COLO668 (cell line): Measurements from ENCODE around the gene LAMB2.

Source experiments
- DNase-seq: peaks from one replicate; lab custom pipeline; 2025; ENCODE audit not compliant: unreplicated experiment; lab: John Stamatoyannopoulos, UW

LAMB2 gene

DNA sequence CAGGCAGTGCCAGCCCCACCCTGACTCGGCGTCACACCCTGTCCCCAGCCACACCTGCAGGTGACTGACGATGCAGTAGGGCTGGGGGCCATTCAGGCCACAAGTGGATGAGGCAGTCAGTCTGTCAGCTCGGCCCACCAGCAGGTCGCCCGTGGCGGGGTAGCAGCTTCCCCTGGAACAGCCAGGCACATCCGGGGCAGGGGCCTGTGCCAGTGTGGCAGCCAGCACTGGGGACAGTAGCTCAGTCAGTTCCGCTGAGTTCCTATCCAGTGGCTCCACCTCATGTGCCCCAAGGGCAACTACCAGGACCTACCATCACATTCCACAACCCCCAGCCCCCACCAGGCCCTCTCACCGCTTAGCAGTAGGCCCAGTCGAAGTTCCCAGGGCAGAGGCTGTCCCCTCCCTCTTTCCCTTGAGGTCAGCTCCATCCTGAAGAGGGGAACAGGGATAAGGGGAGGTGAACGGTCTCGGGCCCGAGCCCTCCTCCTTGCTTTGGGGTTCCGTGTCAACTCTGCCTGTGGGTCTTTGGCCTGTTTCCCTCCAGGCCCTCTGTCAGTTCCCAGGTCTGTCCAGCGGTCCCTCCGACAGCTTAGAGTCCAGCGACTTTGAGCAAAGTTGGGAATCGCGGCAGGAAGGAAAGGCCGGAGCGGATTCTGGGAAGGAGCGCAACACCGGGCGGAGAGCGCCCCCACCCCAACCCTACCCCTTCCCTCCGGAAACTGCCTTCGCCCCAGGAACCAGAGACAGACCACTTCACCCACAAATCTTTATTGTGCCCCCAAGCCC, at the start of gene LAMB2:
LAMB2 (minus strand) TSS at position 614 of the 789 bp plus-strand sequence; CDS start at position 431, 183 bp downstream.
- peak; percentile 29 for DNase-seq

DNA sequence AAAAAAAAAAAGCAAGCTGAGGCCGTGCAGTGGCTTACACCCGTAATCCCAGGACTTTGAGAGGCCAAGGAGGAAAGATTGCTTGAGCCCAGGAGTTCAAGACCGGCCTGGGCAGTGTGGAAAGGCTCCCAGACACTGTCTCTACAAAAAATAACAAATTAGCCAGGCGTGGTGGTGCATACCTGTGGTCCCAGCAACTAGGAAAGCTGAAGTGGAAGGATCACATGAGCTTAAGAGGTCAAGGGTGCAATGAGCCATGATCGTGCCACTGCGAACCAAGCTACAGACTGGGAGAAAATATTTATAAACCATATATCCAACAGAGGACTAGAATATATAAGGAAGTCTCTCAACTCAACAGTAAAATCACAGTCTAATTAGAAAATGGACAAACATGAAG, 48.5 kb upstream of the LAMB2 start:
- no peak for DNase-seq

DNA sequence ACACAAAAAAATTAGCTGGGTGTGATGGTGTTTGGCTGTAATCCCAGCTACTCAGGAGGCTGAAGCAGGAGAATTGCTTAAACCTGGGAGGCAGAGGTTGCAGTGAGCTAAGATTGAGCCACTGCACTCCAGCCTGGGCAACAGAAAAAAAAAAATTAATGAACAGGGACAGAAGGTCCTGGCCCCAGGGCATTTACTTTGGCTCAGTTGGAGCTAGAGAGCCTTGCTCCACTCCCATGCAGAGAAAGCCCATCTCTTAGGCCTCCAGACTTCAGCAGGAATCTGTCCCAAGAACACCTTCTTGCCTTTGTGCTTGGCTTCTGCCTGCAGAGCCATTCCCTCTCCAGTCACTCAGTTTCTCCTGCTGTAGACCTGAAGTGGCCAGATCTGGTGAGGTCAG, 47.3 kb upstream of the LAMB2 start:
- DNase-seq: no peak

DNA sequence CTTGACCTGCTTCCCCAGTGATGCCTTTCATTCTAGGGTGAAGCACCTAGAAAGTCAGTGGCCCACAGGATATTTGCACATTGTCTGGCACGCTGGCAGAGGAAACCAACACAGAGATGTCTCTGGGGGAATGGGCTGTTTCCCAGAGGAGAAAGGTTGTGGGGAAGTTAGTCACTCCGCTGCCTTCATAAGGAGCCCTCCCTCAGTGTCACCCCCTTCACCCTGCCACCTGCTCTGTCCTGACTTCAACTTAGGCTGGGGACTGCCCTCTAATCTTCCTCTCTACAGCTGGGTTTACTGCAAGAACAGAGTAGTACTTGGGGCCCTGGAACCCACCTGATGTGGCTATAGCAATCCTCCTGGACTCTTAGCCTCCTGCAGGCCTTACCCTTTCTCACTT, 44.2 kb upstream of the LAMB2 start:
- no peak for DNase-seq

DNA sequence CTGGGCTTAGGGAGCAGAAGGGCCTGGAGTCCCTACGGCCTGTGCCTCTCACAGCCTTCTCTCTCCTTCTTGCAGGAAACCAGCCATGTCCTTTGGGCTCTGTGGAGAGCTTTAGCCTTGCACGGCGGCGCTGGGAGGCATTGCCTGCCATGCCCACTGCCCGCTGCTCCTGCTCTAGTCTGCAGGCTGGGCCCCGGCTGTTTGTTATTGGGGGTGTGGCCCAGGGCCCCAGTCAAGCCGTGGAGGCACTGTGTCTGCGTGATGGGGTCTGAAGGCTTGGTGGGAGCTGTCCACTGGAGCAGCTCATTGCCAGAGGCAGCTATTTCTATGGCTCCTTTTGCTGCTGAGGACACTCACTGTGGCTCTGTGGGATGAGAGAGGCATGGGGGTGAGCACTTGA, 42.7 kb upstream of the LAMB2 start:
- no peak for DNase-seq

DNA sequence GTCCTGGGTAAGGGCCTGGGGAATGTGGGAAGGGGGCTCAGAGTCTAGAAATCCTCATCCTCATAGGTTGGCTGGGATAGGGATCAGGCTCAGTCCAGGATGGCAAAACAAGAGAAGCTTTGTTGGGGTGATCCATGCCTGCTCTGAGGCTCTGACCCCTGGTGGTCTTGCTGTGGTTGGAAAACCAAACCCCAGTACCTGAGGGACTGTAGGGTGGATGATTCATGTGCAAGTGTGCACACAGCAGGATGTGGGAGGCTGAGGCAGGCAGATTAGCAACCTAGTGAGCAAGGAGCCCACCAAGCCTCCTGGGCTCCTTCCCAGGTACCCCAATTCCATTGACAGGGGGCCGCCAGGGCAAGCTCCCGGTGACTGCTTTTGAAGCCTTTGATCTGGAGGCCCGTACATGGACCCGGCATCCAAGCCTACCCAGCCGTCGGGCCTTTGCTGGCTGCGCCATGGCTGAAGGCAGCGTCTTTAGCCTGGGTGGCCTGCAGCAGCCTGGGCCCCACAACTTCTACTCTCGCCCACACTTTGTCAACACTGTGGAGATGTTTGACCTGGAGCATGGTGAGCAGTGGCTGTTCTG, 41.6 kb upstream of the LAMB2 start:
- DNase-seq: no peak

DNA sequence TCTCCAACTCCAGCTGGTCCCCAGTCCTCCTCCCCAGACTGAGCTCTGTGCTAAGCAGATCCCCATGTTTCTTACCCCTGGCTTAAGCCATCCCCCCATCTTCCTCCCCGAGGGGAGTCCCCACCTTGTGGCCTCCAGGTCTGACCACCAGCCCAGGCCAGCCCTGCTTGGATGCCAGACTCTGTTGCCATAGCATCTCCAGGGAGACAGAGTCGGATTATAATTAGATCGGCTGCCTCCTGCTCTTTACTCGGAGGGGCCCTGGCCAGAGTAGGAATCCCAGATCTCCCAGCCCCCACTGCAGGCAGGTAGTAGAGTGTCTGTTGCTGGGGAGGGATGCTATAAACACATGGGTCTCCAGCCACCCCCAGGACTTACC, 40.9 kb upstream of the LAMB2 start:
- DNase-seq: peak; percentile 3

DNA sequence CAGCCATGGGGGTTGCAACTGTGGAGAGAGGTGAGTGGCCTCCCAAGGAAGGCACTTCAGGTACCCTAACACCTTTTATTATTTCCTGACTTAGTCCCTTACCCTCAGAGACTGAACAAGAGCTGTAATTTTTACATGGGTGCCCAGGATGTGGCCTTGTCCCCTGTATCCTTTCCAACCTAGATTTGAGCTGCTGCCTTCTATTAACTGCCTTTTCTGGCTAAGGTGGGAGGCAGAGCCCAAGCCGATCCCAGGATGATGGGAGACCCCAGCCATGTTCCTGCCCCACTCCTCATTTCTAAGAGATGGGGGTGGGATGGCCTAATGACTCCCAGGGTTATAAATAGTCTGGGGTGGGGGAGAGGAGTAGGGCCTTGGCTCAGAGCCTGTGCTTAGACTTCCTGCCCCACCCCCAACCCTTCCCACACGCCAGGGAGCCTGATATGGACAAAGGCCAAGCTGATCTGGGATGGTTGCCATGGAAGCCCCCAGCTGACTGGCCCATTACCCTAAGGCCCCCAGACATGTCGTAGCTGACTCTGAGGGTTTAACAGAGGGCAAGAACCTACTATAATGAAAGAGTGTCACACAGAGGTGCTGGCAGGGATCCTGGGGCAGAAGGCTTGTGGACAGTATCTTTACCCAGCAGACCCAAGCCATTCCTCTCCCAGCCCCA, 40.4 kb upstream of the LAMB2 start:
- peak; percentile 21 for DNase-seq

DNA sequence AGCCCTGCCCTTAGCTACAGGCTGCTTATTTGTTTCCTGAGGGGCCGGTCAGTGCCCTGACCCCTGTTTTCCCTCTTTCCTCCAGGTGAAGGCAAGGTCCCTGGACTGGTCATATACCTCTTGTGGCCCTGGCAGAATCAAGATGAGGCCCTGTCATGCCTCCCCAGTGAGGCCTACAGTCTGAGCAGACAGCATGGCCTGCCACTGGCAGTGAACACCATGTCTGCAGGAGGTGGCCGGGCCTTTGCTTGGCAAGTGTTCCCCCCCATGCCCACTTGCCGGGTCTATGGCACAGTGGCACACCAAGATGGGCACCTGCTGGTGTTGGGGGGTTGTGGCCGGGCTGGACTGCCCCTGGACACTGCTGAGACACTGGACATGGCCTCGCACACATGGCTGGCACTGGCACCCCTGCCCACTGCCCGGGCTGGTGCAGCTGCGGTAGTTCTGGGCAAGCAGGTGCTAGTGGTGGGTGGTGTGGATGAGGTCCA, 39.7 kb upstream of the LAMB2 start:
- no peak for DNase-seq

DNA sequence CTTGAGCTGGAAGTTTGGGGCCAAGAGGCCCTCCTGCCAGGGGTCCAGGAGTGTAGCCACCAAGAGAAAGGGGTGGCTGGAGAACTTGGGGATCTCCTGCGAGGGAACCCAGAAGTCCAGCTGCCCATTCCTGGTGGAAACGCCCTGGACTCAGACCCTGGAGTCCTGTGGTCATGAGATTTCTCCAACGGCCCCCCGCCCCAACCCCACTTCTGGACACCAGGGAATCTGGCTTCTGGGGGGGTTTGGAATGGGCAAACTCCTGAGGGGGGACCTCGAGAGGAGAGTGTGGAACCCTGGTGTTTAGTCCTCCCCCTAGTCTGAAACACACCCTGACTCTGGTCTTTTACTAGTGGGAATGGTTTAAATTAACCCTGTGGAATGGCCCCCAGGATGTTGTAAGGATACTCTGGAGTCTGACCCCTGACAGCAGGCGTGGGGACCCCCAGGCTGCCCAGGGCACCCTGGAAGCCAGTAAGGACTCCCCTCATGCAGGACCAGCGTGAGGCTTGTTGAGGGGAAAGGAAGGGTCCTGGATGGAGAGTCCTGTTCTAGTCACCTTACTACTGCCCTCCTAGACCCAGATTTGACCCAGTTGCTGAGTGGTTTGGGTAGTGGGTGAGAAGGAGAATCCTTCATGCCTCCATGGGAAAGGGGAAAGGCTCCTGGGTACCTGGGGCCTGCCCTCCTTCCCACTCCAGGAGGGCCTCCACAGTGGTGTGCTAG, 39.1 kb upstream of the LAMB2 start:
- no peak for DNase-seq

DNA sequence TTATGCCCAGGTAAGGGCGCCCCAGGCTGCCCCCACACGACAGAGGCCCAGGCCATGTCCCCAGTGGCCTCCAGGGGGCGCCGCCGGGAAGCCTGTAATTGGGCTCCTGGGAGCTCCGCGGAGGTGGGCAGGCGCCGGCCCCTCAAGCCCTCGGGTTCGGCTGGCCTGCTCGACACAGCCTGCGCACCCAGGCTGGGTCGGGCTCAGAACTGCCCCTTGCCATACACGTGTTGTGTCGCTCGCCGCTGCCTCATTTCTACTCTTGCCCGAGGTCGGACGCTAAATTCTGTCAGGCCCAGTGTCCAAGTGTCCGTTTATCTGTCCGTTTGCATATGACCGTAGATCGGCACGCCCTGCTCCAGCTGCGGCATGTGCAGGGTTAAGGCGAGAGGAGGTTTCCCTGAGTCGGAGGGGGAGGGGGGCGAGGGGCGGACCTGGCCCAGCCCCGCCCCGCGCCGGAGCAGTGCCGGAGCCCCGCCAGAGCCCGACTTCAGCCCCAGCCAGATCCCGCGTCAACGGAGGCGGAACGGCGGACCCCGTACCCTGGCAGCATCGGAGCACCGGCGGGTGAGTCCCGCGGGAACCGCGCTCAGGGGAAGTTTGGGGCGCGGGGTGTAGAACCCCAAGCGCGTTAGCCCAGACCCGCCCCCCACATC, 38.4 kb upstream of the LAMB2 start, which contains the start of gene KLHDC8B:
KLHDC8B (plus strand) TSS at position 480 of the 656 bp plus-strand sequence. CDS start 1,172 bp downstream, outside the sequence.
- DNase-seq: peak; percentile 60

DNA sequence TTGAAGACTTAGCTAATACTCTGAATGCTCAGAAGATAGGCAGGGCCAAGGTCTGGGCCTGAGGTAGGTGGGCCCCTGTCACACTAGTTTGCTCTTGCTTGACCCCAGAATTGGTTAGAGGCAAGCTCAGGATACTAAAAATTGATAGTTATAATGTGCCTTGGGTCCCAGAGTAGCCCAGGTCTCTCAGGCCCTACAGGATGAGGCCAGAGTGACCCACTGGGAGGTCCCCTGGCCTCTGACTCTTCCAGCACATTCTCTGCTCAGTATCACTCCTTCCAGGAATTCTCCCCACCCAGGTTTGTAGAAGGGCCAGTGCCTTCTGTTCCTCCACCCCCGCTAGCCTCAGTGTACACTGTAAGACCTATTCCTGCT, 37.9 kb upstream of the LAMB2 start:
- DNase-seq: no peak

DNA sequence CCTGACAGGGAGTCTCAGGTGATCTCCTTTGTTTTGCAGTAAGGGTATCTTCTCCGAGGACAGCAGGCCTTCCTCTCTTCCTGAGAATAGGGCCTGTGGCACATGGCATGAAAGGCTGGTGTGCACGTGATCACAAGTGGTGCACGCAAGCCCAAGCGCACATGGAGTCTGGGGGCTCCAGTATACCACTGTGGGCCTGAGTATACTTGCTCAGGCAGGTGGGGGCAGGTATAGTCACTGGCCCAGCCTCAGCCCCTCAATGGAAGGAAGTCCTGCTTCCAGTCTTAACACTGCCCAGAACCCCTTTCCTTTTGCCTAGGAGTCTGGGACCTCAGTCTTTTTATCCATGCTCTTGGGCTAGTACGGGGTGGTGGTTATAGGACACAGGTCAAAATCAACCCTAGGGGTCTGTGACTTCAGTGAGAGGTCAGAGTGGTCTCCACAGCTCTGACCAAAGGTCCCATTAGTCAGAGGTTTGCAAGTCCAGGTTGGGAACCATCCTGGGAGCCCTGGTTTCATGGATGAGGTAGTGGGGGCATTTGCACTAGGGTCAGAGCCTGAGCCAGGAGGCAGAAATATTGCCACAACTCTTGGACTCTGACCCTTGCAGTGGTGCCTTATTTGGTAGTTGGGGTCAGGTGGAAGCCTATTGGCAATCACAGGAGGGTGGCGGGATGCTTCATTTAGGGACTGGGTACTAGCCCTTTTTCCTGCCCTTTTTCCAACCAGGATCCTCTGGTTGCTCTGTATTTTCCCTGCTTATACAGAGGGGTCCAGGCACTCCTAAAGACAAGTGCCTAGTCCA, 34.1 kb upstream of the LAMB2 start:
- no peak for DNase-seq

DNA sequence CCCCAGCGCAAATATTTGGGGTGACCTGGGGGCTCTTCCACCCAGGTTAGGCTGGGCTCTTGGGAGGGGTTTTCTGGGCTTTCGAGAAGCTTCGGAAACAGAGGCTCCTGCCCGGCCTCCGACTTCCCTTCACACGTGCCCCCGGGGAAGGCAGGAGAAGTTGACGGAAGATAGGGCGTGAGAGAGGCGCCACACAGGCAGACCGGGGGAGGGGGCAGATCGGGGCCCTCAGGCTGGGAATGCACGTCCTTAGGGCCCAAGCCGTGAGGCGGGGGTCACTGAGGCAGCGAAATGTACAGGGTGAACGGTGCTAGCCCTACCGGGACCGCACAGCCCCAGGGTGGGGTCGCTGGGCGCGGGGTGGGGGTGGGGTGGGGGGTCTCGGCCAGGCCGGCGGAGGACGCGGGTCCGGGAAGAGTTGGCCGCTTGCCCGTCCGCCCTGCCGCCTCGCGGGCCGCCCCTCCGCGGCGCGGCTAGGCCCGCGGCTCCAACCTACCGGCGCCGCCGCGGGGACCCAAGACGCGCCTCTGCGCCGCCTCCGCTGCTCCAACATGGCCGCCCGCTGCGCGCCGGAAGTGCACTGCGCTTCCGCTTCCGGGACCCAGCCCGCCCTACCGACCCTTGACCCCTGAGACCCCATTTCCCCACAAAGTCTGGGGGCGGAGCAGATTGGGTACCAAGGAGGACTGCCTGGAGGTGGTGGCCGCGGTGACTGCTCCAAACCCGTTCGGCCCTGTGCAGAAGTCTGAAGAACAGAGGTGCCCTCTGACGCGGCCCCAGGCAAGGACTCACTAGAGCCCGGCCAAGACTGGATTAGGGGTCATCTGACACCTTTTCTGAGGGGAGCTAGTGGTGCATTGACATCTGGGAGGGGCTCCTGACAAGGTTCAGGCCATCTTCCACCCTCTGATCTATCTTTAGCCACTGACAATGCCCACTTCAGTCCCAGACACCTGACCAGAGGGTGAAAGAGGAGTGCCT, 33.2 kb upstream of the LAMB2 start, which contains the start of gene CCDC71:
CCDC71 (minus strand) TSS at position 561 of the 981 bp plus-strand sequence. CDS start 2,123 bp downstream, outside the sequence.
- peak; percentile 77 for DNase-seq

DNA sequence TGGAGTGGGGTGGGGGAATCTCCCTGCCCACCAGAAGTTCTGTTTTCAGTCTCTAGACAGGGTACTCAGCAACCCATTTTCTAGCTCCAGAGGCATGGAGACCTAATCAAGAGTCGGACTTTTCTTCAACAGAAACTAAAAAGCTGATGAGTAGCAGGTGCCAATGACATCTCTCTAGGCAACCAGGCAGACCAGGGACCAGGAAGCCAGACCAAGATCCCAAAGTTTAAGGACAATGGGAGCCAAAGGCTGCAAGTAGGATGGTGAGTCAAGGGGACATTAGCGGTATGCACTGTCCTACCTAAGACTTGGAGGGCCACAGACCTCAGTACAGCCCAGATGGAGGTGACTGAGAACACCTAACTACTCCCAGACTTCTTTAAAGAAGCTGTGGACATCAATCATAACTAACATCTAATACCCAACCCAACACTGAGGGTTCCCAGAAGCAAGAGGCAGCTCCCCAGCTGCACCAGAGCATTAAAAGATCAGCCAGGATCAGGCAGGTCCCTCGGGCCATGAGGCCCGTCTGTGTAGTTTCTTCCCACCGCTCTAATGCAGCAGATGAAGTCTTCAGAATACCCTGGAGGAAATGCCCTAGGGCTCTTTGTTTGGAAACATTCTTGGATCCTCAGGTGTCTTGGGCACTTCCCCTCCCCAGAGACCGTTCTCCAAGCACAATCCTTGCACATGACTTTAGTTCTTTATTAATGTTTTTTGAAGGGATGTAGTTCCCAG, 32.3 kb upstream of the LAMB2 start:
- peak; percentile 1 for DNase-seq

DNA sequence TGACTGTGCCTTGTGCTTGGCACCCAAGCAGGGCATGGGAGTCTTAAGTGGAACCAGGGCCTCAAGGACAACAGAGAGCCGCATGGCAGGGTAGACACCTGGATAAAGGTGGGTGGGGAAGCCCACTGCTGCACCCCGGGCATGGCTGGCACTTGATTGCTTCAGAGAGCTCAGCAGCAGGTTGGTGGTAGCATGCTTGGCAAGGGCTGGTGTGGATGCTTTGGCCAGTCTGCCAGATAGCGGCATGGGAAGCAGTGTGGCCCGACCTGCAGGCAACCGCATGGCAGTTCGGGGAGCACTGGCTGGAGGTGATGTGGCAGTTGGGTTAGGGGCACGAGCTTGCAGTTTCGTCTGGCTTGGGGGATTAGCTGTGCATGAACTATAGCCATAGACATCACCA, 30.8 kb upstream of the LAMB2 start:
- no peak for DNase-seq

DNA sequence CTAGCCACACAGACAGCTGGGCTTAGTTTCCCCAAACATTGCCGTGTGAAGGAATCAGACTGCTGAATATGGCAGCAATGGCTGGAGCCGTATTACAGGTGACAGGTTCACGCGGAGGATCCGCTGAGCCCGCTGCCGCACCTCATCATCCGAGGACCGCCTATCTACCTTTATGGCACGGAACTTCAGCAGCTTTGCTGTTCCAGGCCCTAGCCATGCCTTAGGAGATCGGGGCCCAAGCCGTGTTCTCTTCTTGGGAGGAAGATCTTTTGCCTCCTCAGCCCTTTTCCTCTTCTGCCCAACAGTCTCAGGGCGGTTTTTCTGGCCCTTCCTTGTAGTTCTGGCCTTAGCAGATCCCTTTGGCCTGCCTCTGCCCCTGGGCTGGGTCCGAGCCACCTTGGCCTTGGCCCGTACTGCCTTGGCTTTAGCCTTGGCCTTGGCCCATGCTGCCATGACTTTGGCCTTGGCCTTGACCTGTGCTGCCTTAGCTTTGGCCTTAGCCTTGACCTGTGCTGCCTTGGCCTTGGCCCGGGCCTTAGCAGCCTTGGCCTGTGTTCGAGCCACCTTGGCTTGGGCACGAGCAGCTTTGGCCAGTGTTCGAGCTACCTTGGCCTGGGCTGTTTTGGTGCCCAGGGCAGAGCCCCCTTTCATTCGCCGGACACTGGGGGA, 30.0 kb upstream of the LAMB2 start:
- no peak for DNase-seq
